BLaER1 treated with 17β-estradiol and CSF1 and Interleukin-3, amounts not matched to agents 10 nM and 100 nM (cell line): ENCODE data around the gene AFG3L2.
"Not testable (repeated sequence)": the region's sequence is repeated elsewhere in the genome, so short reads cannot be mapped to it uniquely, and the experiment has no call there.

ENCODE experiments used
- H3K27ac ChIP-seq, 11 experiments: shearing (Covaris generic); formaldehyde crosslinking; 2 replicates each; pipeline ENCODE4 v1.8.1; 2022
- H3K27me3 ChIP-seq, 11 experiments: shearing (Covaris generic); formaldehyde crosslinking; 2 replicates each; pipeline ENCODE4 v1.8.1; 2022
- H3K36me3 ChIP-seq, 11 experiments: shearing (Covaris generic); formaldehyde crosslinking; 2 replicates each; pipeline ENCODE4 v1.8.1; 2022
- H3K4me1 ChIP-seq, 10 experiments: shearing (Covaris generic); formaldehyde crosslinking; 2 replicates each; pipeline ENCODE4 v1.8.1; 2022
- H3K4me2 ChIP-seq, 11 experiments: shearing (Covaris generic); formaldehyde crosslinking; 2 replicates each; pipeline ENCODE4 v1.8.1; 2022
- H3K4me3 ChIP-seq, 10 experiments: shearing (Covaris generic); formaldehyde crosslinking; 2 replicates each; pipeline ENCODE4 v1.8.1; 2022
- H3K9ac ChIP-seq, 11 experiments: shearing (Covaris generic); formaldehyde crosslinking; 2 replicates each; pipeline ENCODE4 v1.8.1; 2022
- H3K9me3 ChIP-seq, 11 experiments: shearing (Covaris generic); formaldehyde crosslinking; replicated peaks in 1 of 11; 2 replicates each; pipeline ENCODE4 v1.8.1; 2022
- H4K20me1 ChIP-seq, 11 experiments: shearing (Covaris generic); formaldehyde crosslinking; 2 replicates each; pipeline ENCODE4 v1.8.1; 2022
- Cebpa-rat ChIP-seq, 11 experiments: shearing (Covaris generic); IDR thresholded peaks; 2 replicates each; pipeline ENCODE4 v1.8.1; 2022

AFG3L2 gene

GRCh38 chr18:12393510-12393909 lies 16.5 kb upstream of the AFG3L2 start:
- no peak for TF ChIP-seq Cebpa-rat (IDR thresholded peaks at IDR 0.05)
- no peaks in the 10 kb centered on the region for H3K36me3 ChIP-seq
- H3K27me3 ChIP-seq = no peaks in the 10 kb centered on the region
- no peak overlapping the region for H3K9ac ChIP-seq
- no peak overlapping the region for H3K4me3 ChIP-seq
- H3K4me1 ChIP-seq = peaks cover 3 to 15% (median 10%) of the 10 kb centered on the region in 10 experiments
- H4K20me1 ChIP-seq = no peaks in the 10 kb centered on the region
- H3K4me2 ChIP-seq = no peak overlapping the region
- H3K27ac ChIP-seq = no peak overlapping the region
- no peaks in the 10 kb centered on the region for H3K9me3 ChIP-seq

DNA sequence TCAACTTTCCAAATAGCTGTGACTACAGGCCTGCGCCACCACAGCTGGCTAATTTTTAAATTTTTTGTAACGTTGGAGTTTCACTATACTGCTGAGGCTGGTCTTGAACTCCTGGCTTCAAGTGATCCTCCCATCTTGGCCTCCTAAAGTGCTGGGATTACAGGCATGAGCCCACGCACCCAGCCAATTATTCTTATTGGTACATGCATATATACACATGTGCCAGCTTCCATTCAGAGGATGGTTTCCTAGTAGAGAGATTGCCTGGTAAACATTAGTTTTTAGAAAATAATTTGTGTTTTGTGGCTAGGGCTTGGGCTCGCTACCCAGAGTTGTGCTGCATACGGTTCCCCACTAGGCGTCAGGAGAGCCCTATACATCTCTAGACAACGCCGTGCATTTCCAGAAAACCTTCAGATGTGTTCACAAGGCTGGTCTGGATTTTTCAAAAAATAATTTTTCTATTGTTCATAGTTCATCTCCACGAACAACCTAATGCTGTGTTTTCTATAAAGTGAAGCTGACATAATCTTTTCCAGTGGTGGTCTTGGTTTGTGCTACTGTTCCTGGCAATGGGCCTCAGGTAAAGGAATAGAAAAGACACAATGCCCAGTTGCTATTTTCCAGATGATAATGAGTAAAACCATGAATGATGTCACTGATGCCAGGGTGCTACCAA lies 14.6 kb upstream of the AFG3L2 start:
- H3K4me1 ChIP-seq = peaks cover 0 to 4% (median 0%) of the 10 kb centered on the region in 10 experiments; a peak in 4 of 20 replicates
- TF ChIP-seq Cebpa-rat (IDR thresholded peaks at IDR 0.05) = no peak
- no peak overlapping the region for H3K4me2 ChIP-seq
- no peaks in the 10 kb centered on the region for H4K20me1 ChIP-seq
- H3K36me3 ChIP-seq = no peaks in the 10 kb centered on the region
- no peaks in the 10 kb centered on the region for H3K9me3 ChIP-seq
- H3K27ac ChIP-seq = no peak overlapping the region
- H3K9ac ChIP-seq = no peak overlapping the region
- no peaks in the 10 kb centered on the region for H3K27me3 ChIP-seq
- H3K4me3 ChIP-seq = no peak overlapping the region

DNA sequence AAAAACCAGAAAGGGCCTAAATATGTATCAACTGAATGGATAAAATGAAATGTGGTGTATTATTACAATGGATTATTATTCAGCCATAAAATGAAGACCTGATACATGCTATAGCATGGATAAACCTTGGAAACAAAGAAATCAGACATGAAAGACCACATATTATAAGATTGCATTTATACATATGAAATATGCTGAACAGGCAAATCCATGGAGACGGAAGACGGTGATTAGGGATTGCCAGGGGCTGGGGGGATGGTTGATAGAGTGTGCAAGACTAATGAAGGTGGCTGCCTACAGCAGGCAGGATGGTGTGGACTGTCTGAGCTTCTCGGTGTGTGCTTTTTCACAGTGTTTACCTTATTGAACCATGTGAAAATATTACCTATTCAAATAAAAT lies 11.4 kb upstream of the AFG3L2 start:
- no peaks in the 10 kb centered on the region for H3K9me3 ChIP-seq
- no peaks in the 10 kb centered on the region for H3K36me3 ChIP-seq
- H3K4me2 ChIP-seq = no peak overlapping the region
- TF ChIP-seq Cebpa-rat (IDR thresholded peaks at IDR 0.05) = no peak
- no peak overlapping the region for H3K9ac ChIP-seq
- no peaks in the 10 kb centered on the region; a peak in 1 of 20 replicates for H3K4me1 ChIP-seq
- H3K27ac ChIP-seq = no peak overlapping the region
- H4K20me1 ChIP-seq = no peaks in the 10 kb centered on the region
- H3K27me3 ChIP-seq = no peaks in the 10 kb centered on the region
- no peak overlapping the region for H3K4me3 ChIP-seq

DNA sequence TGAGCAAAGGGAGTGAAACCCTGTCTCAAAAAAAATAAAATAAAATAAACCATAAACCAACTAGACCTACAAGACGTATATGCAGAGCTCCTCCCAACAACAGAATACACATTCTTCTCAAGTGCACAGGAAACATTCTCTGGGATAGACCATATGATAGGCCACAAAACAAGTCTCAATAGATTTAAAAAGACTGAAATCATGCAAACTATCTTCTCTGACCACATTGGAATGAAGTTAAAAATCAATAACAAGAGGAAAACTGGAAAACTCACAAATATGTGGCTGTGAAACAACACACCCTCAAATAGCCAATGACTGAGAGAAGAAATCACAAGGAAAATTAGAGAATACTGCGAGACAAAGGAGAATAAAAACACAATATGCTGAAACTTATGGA lies 7.2 kb upstream of the AFG3L2 start:
- Histone ChIP-seq H3K4me1 (no peaks in the 10 kb centered on the region; a peak in 1 of 20 replicates), H3K27me3 (no peaks in the 10 kb centered on the region), H3K9ac (no peak overlapping the region), H3K4me3 (no peak overlapping the region), H4K20me1 (no peaks in the 10 kb centered on the region), H3K9me3 (peaks cover 0 to 9% (median 8%) of the 10 kb centered on the region in 11 experiments; a peak in 7 of 22 replicates), H3K36me3 (no peaks in the 10 kb centered on the region), H3K27ac (no peak overlapping the region), H3K4me2 (no peak overlapping the region)
- TF ChIP-seq Cebpa-rat (IDR thresholded peaks at IDR 0.05) = no peak

DNA sequence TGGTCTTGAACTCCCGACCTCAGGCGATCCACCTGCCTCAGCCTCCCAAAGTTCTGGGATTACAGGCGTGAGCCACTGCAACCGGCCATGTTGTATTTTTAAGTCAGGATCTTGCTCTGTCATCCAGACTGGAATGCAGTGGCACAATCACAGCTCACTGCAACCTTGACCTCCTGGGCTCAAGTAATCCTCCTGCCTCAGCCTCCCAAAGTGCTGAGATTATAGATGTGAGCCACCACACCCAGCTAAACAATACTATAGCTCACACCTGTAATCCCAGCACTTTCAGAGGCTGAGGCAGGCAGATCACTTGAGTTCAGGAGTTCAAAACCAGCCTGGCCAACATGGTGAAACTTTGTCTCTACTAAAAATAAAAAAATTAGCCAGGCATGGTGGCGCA lies 6.7 kb upstream of the AFG3L2 start:
- not testable (repeated sequence) for H3K36me3 ChIP-seq, H4K20me1 ChIP-seq, H3K9ac ChIP-seq, H3K9me3 ChIP-seq, H3K4me2 ChIP-seq, H3K4me3 ChIP-seq, H3K27me3 ChIP-seq, H3K27ac ChIP-seq, H3K4me1 ChIP-seq

DNA sequence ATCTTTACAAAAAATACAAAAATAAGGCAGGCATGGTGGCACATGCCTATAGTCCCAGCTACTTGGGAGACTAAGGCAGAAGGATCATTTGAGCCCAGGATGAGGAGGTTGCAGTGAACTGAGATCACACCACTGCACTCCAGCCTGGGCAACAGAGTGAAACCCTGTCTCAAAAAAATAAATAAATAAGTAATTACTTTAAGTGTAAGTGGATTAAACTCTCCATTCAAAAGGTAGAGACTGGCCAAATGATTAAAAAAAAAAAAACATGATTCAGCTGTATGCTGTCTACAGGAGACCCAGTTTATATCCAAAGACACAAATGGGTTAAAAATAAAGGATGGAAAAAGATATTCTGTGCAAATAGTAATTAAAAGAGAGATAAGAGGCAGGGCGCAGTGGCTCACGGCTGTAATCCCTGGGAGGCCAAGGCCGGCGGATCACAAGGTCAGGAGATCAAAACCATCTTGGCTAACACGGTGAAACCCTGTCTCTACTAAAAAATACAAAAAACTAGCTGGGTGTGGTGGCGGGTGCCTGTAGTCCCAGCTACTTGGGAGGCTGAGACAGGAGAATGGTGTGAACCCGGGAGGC lies 5.3 kb upstream of the AFG3L2 start:
- H3K4me3 ChIP-seq, H3K36me3 ChIP-seq, H3K9ac ChIP-seq, H3K4me2 ChIP-seq, H4K20me1 ChIP-seq, H3K4me1 ChIP-seq, H3K27ac ChIP-seq, H3K9me3 ChIP-seq, H3K27me3 ChIP-seq: not testable (repeated sequence)

DNA sequence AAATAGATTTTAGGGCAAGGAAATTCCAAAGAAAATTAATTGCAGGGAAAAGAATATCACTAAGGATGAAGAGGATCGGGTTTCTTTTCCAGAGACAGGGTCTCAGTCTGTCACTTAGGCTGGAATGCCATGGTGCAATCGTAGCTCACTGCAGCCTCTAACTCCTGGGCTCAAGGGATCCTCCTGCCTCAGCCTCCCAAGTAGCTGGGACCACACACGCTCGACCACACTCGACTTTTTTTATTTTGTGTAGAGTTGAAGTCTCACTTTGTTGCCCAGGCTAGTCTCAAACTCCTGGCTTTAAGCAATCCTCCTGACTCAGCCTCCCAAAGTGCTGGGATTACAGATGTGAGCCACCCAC lies 1.2 kb upstream of the AFG3L2 start:
- peak overlapping the region; percentile 76 to 90 (median 85) for H3K9ac ChIP-seq
- H3K4me3 ChIP-seq = peak overlapping the region; percentile 63 to 82 (median 69)
- H4K20me1 ChIP-seq = peaks cover 16 to 34% (median 25%) of the 10 kb centered on the region in 11 experiments; a peak in 21 of 22 replicates
- peak overlapping the region; percentile 80 to 91 (median 86); a peak in 21 of 22 replicates for H3K27ac ChIP-seq
- not testable (repeated sequence) for H3K9me3 ChIP-seq, H3K27me3 ChIP-seq
- H3K36me3 ChIP-seq = peaks cover 0 to 24% (median 18%) of the 10 kb centered on the region in 11 experiments; a peak in 17 of 22 replicates
- peaks cover 22 to 37% (median 34%) of the 10 kb centered on the region in 10 experiments for H3K4me1 ChIP-seq
- H3K4me2 ChIP-seq = peak overlapping the region; percentile 83 to 96 (median 91)

GRCh38 chr18:12377556-12378197 lies 650 bp upstream of the AFG3L2 start:
- H3K27me3 ChIP-seq = no peaks in the 10 kb centered on the region
- H3K27ac ChIP-seq = peak overlapping the region; percentile 80 to 91 (median 86)
- peaks cover 24 to 39% (median 36%) of the 10 kb centered on the region in 10 experiments for H3K4me1 ChIP-seq
- peaks cover 21 to 39% (median 30%) of the 10 kb centered on the region in 11 experiments; a peak in 21 of 22 replicates for H4K20me1 ChIP-seq
- H3K4me2 ChIP-seq = peak overlapping the region; percentile 83 to 96 (median 91)
- peak overlapping the region; percentile 76 to 90 (median 85) for H3K9ac ChIP-seq
- no peak for TF ChIP-seq Cebpa-rat (IDR thresholded peaks at IDR 0.05)
- H3K4me3 ChIP-seq = peak overlapping the region; percentile 63 to 82 (median 69)
- H3K36me3 ChIP-seq = peaks cover 0 to 29% (median 22%) of the 10 kb centered on the region in 11 experiments; a peak in 17 of 22 replicates
- peaks cover 0 to 8% (median 8%) of the 10 kb centered on the region in 11 experiments; a peak in 7 of 22 replicates for H3K9me3 ChIP-seq

DNA sequence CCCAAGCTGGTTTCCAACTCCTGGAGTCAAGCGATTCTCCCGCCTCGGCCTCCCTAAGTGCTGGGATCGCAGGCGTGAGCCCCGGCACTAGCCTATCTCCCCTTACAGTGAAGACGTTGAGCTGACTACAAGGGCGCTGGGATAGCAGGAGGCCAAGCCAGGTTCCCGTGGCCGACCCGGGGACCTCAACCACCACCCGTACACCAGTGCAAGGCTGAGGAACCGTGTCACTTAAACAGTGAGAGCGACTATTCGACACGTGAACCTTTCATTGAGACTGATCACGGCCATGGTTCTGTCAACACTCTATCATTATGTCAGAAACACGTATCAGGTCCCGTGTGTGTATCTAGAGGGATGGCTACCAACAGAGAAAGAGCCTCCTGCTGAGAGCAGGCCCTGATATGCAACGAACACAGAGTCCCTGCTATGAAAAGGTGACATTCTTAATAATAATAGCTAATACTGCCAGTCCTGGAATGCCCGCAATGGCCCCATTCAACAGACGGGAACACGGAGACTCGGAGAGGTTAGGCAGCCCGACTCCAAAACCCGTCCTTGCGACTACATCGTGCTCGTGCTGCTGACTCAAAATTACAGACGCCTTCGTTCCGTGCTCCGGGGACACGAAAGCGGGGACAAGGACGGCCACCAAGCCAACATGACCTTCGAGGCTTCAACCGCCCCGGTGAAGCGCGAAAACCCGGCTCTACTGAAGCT lies 833 bp downstream of the AFG3L2 start:
- peaks cover 24 to 39% (median 37%) of the 10 kb centered on the region in 10 experiments for H3K4me1 ChIP-seq
- peaks cover 0 to 43% (median 31%) of the 10 kb centered on the region in 11 experiments; a peak in 18 of 22 replicates for H3K36me3 ChIP-seq
- no peaks in the 10 kb centered on the region for H3K9me3 ChIP-seq
- peak overlapping the region; percentile 78 to 99 (median 96) for H3K4me2 ChIP-seq
- no peak for TF ChIP-seq Cebpa-rat (IDR thresholded peaks at IDR 0.05)
- no peaks in the 10 kb centered on the region for H3K27me3 ChIP-seq
- peak overlapping the region; percentile 97 to 100 (median 99) for H3K9ac ChIP-seq
- peaks cover 36 to 54% (median 45%) of the 10 kb centered on the region in 11 experiments for H4K20me1 ChIP-seq
- H3K4me3 ChIP-seq = peak overlapping the region; percentile 78 to 96 (median 86)
- H3K27ac ChIP-seq = peak overlapping the region; percentile 98 to 100 (median 99)
